HEK293 (cell line): ENCODE data around the gene FAM171A2.

Source experiments
- ZBTB7A ChIP-seq: fragments of 450-650 bp; formaldehyde crosslinking; IDR thresholded peaks from 2 replicates; pipeline ENCODE4 v1.5.1; 2016; ENCODE audit warnings: low read depth, missing biosample characterization, missing genetic modification characterization
- ZNF223 ChIP-seq: fragments of 450-650 bp; formaldehyde crosslinking; IDR thresholded peaks from 2 replicates; pipeline ENCODE4 v1.5.1; 2016; ENCODE audit warnings: missing biosample characterization, missing genetic modification characterization
- ZNF24 ChIP-seq: fragments of 450-650 bp; formaldehyde crosslinking; IDR thresholded peaks from 2 replicates; pipeline ENCODE4 v1.5.1; 2016; ENCODE audit warnings: missing biosample characterization, missing genetic modification characterization
- ZNF274 ChIP-seq, 2 experiments: fragments of 200-500 bp in 1 of 2; fragments of 450-650 bp in 1 of 2; sonication (Bioruptor generic) in 1 of 2; formaldehyde crosslinking in 1 of 2; IDR thresholded peaks; 2 replicates each; pipeline versions ENCODE4 v1.5.1 to v1.6.1; 2014 to 2016; ENCODE audit warnings: borderline replicate concordance in 1 of 2, inconsistent platforms in 1 of 2, low read length in 1 of 2, missing biosample characterization in 1 of 2, missing genetic modification characterization in 1 of 2
- ZNF768 ChIP-seq: fragments of 450-650 bp; formaldehyde crosslinking; IDR thresholded peaks from 2 replicates; pipeline ENCODE4 v1.5.1; 2018; ENCODE audit warnings: missing biosample characterization, mild to moderate bottlenecking, missing genetic modification characterization
- ZNF830 ChIP-seq: fragments of 450-650 bp; IDR thresholded peaks from 2 replicates; pipeline ENCODE4 v1.5.0; 2018; ENCODE audit warnings: missing biosample characterization, missing genetic modification characterization, low read depth, mild to moderate bottlenecking, moderate library complexity
- ZSCAN16 ChIP-seq: fragments of 450-650 bp; formaldehyde crosslinking; IDR thresholded peaks from 2 replicates; pipeline ENCODE4 v1.5.1; 2016; ENCODE audit warnings: missing biosample characterization, missing genetic modification characterization
- TF ChIP-seq, protein P1 (sequence below): fragments of 450-650 bp; formaldehyde crosslinking; IDR thresholded peaks from 2 replicates; pipeline ENCODE4 v1.5.1; 2017; ENCODE audit warnings: missing biosample characterization, missing genetic modification characterization
- TF ChIP-seq, protein P2 (sequence below): fragments of 450-650 bp; formaldehyde crosslinking; IDR thresholded peaks from 2 replicates; pipeline ENCODE4 v1.5.1; 2016; ENCODE audit warnings: missing biosample characterization, missing genetic modification characterization
- TF ChIP-seq, protein P3 (sequence below): fragments of 450-650 bp; formaldehyde crosslinking; IDR thresholded peaks from 2 replicates; pipeline ENCODE4 v1.5.1; 2017; ENCODE audit warnings: missing biosample characterization, missing genetic modification characterization
- TF ChIP-seq, protein P4 (sequence below): fragments of 450-650 bp; formaldehyde crosslinking; IDR thresholded peaks from 2 replicates; pipeline ENCODE4 v1.5.1; 2017; ENCODE audit warnings: missing biosample characterization, missing genetic modification characterization

DNA sequence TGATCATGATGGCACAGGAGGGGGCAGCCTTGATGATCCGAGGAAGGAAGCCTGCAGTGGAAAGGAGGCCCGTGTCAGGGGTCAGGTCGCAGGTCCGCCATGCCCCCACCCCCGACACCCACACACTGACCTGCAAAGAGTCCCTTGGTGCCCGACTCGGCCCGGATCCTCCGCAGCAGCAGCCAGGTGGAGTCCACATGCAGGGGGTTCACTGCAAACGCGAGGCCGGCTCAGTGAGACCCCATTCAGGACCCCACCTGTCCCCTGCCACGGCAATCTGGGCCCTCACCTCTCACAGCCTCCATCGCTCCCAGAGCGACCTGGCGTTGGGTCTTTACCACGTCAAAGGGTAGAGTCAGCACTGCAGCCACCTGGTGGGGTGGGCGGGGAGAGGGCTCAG lies 43.6 kb downstream of the FAM171A2 start:
- TF ChIP-seq, protein P1, sequence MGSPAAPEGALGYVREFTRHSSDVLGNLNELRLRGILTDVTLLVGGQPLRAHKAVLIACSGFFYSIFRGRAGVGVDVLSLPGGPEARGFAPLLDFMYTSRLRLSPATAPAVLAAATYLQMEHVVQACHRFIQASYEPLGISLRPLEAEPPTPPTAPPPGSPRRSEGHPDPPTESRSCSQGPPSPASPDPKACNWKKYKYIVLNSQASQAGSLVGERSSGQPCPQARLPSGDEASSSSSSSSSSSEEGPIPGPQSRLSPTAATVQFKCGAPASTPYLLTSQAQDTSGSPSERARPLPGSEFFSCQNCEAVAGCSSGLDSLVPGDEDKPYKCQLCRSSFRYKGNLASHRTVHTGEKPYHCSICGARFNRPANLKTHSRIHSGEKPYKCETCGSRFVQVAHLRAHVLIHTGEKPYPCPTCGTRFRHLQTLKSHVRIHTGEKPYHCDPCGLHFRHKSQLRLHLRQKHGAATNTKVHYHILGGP (tag by site-specific recombination), result no peak
- TF ChIP-seq, protein P2, sequence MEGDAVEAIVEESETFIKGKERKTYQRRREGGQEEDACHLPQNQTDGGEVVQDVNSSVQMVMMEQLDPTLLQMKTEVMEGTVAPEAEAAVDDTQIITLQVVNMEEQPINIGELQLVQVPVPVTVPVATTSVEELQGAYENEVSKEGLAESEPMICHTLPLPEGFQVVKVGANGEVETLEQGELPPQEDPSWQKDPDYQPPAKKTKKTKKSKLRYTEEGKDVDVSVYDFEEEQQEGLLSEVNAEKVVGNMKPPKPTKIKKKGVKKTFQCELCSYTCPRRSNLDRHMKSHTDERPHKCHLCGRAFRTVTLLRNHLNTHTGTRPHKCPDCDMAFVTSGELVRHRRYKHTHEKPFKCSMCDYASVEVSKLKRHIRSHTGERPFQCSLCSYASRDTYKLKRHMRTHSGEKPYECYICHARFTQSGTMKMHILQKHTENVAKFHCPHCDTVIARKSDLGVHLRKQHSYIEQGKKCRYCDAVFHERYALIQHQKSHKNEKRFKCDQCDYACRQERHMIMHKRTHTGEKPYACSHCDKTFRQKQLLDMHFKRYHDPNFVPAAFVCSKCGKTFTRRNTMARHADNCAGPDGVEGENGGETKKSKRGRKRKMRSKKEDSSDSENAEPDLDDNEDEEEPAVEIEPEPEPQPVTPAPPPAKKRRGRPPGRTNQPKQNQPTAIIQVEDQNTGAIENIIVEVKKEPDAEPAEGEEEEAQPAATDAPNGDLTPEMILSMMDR (tag by site-specific recombination), result no peak
- TF ChIP-seq ZNF223 (tag by site-specific recombination) (no peak), ZNF274 (IDR thresholded peaks at IDR 0.05; ENCODE audit: low read length) (no peak), ZNF274 (tag by site-specific recombination; IDR thresholded peaks at IDR 0.05; ENCODE audit: borderline replicate concordance) (no peak), ZNF768 (tag by site-specific recombination) (no peak), ZNF24 (tag by site-specific recombination) (no peak), ZBTB7A (tag by site-specific recombination) (no peak), ZNF830 (tag by site-specific recombination) (no peak), ZSCAN16 (tag by site-specific recombination) (no peak)
- TF ChIP-seq, protein P3, sequence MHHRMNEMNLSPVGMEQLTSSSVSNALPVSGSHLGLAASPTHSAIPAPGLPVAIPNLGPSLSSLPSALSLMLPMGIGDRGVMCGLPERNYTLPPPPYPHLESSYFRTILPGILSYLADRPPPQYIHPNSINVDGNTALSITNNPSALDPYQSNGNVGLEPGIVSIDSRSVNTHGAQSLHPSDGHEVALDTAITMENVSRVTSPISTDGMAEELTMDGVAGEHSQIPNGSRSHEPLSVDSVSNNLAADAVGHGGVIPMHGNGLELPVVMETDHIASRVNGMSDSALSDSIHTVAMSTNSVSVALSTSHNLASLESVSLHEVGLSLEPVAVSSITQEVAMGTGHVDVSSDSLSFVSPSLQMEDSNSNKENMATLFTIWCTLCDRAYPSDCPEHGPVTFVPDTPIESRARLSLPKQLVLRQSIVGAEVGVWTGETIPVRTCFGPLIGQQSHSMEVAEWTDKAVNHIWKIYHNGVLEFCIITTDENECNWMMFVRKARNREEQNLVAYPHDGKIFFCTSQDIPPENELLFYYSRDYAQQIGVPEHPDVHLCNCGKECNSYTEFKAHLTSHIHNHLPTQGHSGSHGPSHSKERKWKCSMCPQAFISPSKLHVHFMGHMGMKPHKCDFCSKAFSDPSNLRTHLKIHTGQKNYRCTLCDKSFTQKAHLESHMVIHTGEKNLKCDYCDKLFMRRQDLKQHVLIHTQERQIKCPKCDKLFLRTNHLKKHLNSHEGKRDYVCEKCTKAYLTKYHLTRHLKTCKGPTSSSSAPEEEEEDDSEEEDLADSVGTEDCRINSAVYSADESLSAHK (tag by site-specific recombination), result no peak
- TF ChIP-seq, protein P4, sequence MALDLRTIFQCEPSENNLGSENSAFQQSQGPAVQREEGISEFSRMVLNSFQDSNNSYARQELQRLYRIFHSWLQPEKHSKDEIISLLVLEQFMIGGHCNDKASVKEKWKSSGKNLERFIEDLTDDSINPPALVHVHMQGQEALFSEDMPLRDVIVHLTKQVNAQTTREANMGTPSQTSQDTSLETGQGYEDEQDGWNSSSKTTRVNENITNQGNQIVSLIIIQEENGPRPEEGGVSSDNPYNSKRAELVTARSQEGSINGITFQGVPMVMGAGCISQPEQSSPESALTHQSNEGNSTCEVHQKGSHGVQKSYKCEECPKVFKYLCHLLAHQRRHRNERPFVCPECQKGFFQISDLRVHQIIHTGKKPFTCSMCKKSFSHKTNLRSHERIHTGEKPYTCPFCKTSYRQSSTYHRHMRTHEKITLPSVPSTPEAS (tag by site-specific recombination), result no peak
